ENCODE data around the gene TUB. TPM values are rescaled to one million over a fixed set of nuclear protein-coding genes. Genes with fewer than 3 reads are reported as not detected.
A peak's percentile ranks its signal among the peaks of the same experiment; 100 is the strongest.

Gene TUB
- total RNA-seq, 1 donor: 2.2 TPM

DNA sequence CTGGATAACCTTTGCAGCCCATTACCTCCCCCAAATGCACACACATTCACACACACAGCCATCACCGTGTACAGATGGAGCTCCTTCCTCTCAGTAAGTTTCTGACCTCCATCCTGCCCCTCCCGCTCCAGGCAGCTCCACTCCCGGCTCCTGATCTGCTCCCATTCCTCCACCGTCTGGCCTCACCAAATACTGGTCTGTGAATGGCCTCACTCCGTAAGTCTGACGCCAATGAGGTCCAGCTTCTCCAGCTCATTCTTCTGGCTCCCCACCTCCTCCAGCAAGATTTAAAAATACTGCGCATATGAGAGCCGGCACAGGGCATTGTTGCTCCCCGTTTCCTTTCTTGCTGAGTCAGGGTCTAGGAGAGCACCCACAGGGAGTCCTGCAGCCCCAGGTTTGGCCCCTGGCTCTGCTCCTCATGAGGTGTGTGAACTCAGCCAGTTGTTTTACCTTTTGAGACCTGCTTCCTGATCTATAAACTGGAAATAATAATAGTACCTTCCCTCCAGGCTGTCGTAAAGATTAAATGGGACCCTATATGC lies 14.0 kb upstream of the TUB start:
- no peak for DNase-seq (ENCODE audit: low read depth in 2 of 3, low spot score in 2 of 3)

DNA sequence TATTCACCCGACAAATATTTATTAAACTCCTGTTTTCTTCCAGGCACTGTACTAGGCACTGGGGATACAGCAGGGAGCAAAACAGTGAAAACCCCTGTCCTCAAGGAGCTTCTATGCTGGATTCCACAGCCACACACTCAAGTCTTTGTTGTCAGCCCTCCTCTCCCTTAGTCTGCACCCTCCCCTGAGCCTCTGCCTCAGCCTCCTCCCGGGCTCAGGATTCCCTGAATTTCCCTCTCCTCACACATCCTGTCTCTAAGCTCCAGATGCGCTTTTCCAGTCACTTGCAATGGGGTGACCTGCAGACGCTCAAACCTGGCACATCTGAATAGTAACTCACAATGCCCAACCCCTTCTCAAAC lies 13.5 kb upstream of the TUB start:
- DNase-seq (ENCODE audit: low read depth in 2 of 3, low spot score in 2 of 3): no peak

DNA sequence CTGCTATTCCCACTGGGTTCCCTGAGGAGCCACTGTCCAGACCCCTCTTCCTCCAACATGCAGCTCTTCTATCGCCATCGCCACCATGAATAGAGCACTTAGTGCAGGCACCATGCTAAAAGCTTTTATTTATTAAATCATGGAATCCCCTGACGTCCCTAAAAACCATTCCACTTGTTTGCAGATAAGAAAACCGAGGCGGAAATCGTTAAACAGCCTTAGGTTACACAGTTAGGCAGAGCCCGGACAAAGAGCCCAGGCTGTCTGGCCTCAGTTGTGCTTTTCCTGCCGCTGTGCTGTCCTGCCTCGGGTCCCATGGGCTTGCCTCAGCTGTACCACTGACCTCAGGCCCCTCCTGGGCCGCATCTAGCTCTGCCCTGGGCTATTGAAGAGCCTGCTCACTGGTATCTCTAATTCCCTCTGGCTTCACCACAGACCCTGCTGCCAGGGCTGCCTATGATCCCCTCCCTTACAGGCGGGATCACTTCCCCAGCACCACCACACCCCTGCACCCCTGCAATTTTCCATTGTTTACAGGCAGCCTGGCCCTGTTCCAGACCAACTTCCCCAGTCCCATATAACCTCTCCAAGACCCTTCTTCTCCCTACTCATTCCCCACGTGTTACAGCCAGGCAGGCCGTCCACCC lies 13.0 kb upstream of the TUB start:
- DNase-seq (ENCODE audit: low read depth in 2 of 3, low spot score in 2 of 3): no peak

DNA sequence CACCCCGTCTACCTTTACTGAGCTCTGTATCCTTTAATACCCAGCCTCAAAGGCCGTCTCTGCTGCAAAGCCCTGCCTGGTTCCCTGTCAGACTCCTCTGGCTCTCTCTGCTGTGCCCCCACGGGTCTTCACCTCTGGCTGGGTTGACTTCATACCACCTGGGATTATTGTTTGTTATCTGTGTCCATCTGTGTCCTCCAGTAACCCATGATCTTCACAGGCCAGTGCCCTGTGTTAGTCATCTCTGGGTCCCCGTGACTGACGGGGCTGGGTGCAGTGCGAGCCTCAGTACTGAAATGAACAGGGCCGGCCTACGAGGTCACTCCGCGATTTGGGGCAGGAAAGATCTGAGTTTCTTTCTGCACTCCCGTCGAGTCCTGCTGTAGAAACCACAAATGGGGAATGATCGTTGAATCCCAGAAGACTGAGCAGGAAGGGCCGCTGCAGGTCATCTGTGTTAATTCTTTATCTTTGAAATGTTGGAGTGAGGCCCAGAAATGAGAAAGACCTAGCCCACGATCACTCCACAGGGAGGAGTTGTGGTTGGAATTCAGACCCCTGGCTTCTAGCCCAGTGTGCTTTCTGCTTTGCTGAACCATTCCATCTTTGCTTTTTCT lies 12.3 kb upstream of the TUB start:
- DNase-seq (ENCODE audit: low read depth in 2 of 3, low spot score in 2 of 3): no peak

DNA sequence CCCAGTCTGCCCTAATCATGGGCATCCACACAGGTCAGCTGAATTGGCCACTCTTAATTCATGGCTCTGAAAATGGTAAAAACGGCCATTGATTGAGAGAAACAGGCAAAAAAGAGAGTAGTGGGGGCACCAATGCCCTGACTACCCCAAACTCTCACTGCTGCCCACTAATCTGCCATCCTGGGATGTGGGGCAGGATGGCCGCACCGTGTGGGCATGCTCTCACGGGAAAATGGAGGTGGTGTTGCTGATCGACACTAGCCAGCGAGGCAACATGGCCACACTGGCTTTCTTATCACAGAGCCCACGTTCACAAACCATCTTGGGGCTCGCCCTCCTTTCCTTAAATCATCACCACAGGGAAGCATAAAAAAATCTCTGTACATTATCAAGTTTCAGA lies 11.2 kb upstream of the TUB start:
- DNase-seq (ENCODE audit: low read depth in 2 of 3, low spot score in 2 of 3): no peak

DNA sequence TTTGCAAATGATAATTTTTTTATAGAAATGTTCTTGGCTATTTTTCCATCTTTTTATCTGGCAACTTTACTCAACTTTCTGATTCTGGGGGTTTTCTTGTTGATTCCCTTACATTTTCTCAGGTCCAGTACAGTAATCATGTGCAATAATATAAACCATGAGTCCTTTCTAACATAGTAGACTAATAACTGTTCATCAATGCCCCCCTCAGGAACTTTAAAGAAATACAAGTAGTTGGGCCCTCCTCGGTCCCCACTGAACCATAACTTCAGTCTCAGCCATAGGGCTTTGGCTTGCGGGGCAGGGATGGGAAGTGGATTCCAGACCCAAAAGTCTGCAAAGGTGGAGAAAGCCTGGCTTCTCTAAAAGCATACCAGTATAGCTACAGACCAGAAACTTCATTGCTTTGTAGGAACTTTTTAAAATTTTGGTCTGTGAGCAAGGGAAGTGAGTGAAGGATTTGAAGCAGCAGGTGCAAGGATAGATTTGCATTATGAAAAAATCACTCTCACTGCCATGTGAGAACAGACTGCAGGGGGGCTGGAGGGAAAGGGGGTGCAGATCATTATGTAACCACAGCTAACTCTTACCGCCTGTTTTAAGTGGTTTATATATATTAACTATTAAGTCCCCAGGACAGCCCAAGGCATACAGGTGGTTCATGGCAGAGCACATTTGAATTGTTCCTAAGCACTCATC lies 10.4 kb upstream of the TUB start:
- peak in 1 of 3 donors; percentile 43 for DNase-seq (ENCODE audit: low read depth in 2 of 3, low spot score in 2 of 3)

DNA sequence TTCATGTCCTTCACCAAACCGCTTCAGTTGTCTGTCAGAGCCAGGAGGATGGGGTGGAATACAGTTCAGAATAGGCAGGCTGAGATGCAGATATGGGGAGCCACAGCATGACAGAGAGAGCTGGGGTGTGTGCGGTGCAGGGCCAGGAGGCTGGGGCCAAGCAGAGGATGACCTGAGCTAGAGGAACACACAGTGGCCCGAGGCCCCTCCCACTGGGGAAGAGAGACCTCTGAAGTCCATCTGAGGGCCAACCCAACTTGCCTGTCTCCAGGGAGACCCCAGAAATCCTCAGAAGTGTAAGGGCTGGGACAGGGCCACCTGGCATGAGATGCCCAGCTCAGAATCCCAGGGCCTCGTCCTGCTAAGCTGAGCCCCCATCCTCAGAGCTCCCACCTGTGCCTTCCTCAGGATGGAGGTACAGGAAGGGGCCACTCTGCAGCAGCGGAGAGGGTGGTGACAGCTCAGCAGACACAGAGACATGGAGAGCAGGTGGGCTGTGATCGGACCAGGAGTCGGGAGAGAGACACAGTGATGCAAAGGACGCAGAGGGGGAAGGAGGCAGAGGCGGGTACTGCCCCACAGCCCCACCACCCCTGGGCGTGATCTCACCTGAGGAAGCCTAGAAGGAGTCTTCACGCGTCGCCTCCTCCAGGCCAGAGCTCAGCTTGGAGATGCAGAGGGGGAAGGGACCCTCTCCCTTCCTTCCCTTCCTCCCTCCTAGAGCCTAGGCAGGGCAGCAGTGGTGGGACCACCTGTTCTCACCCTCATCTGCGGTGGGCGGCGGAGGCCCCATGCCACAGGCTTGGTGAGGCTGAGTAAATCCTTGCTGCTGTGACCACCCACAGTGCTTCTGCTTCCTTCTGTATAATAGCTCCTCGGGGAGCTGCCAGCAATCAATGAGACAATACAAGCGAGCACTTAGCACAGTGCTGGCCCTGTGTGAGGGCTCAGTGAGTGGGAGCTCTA lies 9.1 kb upstream of the TUB start:
- DNase-seq (ENCODE audit: low read depth in 2 of 3, low spot score in 2 of 3): no peak

DNA sequence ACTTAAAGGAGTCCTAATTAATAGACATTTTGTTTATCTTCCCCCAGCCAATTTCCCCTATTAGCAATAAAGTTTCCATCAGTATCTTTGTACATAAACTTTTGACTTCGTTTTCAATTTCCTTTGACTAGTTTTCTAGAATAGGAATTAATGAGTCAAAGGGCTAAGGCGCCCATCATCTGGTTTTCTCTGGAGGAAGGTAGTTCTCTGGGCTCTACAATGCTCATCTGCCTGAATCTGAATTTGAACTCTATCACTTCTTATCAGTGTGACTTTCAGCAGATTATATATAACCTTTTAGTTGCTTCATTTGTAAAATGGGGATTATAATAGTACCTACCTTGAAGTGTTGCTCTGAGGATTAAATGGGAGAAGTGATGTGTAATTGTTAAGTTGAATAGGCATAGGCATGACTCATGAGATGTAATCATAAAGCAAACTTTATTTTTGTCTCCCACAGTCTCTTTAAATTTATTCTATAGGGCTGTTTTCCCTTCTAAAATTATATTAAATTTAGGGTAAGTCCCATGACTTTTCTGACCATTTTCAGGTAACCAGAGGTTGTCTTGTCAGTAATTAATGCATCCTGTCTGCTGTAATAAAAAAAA lies 5.8 kb upstream of the TUB start:
- no peak for DNase-seq (ENCODE audit: low read depth in 2 of 3, low spot score in 2 of 3)

DNA sequence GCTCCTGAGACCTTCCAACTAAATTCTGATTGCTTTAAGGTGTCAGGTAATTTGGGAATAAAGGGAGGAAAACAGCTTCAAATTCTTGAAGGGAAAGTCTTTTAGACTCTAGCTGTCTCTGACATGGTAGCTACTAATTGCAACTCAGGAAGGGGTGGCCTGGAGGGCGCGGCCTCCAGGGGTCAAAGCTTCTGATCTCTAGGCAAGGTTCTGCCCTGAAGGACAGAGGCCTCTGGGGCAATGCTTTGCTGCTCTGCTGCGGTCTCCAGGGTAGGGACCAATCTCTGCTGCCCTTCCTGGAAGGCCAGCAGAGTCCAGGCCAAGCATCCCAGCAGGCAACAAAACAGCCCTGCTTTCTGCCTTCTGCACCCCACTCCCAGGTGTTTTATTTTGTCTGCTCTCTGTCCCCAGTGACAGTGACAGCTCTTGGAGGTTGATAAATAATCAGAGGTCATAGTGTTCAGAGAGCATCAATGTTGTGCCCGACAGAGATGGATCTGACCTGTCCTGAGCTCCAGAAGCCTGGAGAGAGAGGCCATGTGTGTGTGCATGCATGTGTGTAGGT lies 1.8 kb upstream of the TUB start:
- DNase-seq (ENCODE audit: low read depth in 2 of 3, low spot score in 2 of 3): no peak

DNA sequence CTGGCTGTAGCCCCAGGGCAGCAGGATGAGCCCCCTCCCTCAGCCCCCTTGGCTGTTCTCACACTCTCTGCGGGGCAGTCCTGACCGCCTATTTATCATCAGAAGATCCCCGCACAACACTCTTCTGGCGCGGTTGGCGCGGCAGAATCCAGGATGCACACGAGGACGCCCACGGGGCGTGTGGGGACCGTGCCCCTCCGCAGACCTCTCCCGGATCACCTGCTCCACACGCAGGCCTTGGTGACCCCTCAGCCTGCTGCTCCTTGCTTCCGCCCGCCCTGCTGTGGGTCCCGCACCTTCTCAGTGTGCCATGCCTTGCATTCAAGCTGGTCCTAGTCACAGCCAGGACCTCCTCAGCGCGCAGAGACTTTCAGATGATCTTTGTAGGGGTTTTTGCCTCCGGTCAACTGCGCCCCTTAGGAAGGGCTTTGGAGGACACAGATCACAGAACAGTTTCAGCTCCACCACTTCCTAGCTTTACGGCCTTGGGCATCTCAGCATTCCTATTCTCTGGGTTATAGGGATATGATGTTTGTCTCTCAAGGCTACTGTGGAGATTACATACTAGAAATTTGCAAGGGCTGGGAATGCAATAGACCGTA lies 841 bp upstream of the TUB start:
- DNase-seq (ENCODE audit: low read depth in 2 of 3, low spot score in 2 of 3): no peak

DNA sequence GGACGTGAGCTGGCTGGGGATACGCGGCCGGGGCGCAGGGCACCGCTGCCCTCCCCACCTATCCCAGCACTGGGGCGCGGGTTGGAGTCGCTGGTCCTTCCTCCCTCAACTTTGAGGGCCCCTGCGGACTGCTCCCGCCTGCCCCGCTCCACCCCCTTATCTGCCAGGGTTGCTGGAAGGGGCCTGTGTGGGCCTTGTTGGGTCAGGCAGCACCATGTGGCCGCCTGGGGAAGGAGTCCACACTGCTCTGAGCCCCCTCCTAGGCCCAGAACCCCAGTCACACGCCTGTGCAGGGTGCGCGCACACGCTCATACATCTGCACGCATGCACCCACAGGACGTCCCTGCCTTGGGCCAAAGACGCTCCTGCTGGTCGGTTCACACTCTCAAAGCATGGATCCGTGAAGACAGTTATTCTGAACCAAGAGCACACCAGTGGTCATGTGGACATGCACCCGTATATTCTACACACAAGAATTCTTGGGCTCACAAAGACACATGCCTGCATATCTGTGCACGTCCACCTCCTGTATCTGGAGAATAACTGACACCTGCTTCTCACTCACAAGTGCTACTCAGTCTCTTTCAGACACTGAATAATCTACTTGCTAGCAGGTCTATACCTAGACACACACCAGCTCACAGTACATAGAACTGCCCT lies 710 bp downstream of the TUB start:
- no peak for DNase-seq (ENCODE audit: low read depth in 2 of 3, low spot score in 2 of 3)

DNA sequence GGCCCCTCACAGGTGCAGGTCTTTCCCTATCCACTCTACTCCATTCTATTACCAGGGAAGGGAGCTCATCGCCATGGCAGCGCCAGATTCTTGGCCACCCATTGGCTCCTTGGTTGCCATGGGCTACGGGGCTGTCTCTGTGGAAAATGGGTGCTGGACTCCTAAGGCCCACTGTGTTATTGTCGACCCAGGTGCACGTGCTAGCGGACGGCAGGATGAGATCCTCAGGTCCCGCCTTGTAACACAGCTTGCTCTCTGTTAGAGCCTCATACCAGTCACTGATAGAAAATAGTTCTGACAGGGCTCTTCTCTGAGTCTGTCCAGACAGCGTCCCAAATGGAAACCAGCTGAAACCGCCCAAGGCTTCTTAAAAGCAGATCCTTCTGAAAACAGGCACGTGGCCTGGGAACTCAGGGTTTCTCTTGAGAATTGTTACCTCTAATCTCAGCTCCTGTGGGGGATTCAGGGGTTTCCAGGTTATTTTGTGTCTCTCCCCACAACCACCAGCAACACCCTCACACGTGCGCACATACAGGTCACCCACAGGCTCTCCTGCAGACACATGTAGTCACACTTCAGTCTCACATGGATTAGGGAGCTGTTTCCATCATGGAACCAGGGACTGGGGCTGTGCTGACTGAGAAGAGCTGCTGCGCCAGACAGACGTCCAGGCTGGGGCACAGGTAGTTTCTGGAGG lies 1.5 kb downstream of the TUB start:
- DNase-seq (ENCODE audit: low read depth in 2 of 3, low spot score in 2 of 3): no peak

DNA sequence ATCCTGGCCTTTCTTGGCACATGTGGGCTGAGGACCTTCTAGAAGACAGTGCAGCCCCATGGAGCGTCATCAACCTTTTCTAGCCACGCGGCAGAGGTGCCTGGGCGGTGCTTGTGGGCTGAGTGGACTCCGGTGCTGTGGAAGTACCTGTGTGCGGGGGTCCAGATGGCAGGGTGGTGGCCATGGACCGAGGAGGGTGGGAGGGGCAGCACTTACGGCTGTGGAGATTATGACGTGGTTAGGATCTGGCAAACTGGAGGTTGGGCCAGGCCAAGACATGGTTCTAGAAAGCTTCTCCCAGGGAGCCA lies 2.0 kb downstream of the TUB start:
- no peak for DNase-seq (ENCODE audit: low read depth in 2 of 3, low spot score in 2 of 3)

DNA sequence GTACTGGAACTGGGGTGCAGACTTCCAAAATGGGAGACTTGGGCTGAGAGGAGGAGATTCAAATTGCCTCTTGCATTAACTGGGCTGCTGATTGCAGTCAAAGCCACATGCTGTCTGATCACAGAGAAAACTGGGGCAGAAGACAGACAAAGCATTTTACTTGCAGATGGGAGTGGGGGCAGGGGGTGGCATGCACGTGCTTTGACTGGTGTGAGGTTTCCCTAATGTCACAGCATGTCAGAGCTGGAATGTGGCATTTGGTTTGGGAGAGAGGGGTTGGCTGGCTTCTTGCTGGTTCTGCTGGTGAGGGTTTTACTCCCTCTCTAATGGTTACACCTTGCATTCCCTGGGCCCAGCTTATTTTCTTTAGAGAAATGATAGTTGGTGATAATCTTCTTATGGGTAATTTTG lies 2.9 kb downstream of the TUB start:
- DNase-seq (ENCODE audit: low read depth in 2 of 3, low spot score in 2 of 3): no peak

DNA sequence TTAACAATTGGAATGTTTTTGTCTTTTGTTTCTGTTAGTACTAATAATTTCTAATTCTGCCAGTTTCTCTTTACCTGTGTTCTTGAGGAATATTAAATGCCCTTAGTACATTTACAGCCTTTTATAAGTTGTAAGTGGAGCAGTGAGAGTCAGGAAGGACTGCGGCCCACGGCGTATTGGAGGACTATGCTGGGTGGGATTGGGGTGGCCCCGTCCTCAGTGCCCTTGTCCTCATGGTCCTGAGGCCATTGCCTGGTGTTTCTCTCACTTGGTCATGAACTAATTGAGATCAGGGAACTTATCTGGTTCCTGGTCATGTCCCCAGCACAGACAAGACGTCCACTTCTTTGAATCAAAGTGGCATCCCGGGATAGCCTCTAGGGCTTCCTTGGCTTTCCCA lies 3.3 kb downstream of the TUB start:
- no peak for DNase-seq (ENCODE audit: low read depth in 2 of 3, low spot score in 2 of 3)

DNA sequence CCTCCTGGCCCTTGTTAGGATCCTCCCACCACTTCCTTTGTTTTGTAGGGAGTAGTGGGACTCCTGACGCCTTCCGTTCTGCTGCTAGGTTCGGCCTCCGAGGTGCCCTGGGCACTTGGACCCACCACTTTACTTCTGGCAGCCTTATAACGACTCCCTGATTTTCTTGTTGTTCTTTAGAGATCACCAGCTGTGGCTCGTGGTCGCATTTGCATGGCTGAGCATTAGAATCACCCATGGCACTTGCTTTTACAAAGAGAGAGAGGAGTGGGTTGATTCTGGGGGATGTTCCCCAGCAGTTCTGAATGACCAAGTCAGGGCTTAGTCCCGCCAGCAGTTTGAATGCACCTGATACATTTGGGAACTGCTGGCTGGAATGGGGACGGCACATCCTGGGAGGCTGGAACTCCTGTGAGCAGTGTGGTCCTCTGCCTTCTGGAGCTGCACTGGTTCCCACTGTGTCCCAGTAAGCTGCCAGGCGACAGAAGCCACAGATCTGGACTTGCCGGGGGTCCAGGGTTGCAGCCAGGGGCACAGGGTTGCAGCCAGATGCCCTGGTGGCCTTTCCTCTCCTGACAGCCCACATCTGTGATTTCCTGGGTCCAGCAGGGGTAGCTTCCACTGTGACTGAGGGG lies 4.1 kb downstream of the TUB start:
- DNase-seq (ENCODE audit: low read depth in 2 of 3, low spot score in 2 of 3): no peak

DNA sequence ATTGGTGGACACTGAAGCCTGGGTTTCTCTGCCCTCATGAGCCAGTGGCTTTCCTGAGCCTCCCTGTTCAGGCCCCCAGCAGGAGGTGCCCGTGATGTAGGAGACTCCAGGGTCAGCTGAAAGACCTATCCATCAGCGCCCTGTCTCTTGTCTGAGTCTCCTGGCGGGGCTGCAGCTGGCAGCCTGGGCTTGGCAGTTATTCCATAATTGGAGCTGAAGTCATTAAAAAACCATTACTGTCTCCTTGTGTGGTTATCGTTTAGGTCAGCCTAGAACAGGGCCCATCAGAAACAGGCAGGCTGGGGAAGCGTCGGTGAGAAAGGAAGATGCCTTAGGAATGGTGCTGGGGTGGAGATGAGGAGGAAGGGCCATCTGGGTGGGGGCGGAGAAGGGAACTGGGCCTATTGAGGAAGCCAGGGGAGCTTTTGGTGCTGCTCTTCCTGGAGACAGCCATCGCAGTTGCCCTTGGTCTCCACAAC lies 5.0 kb downstream of the TUB start:
- DNase-seq (ENCODE audit: low read depth in 2 of 3, low spot score in 2 of 3): no peak

DNA sequence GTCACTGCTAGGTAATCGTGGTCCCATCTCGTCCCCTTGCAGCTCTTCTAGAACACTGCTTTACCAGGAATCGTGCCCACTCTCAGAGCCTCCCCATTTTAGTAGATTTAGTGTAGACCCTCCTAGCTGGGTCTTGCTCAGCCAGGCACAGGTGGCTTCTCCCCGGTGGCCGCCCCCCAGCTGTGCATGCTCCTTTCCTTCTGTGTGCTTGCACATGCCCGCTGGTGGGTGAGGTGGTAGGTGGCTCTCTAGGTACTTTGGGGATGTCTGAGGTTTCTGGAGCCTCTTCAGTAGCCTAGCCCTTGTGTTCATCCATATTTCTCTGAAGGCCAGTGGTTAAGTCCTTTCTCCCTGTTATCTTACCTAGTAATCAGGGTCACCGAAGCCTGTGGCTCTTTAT lies 5.6 kb downstream of the TUB start:
- DNase-seq (ENCODE audit: low read depth in 2 of 3, low spot score in 2 of 3): no peak

Data from hematopoietic multipotent progenitor cell (in vitro differentiated cells).